Right atrium auricular region (tissue), 2 donors: ENCODE data around the gene HSH2D. TPM values are rescaled to one million over a fixed set of nuclear protein-coding genes. Genes with fewer than 3 reads are reported as not detected.
"Not testable (repeated sequence)": the region's sequence is repeated elsewhere in the genome, so short reads cannot be mapped to it uniquely, and the experiment has no call there.

Experiments used
- DNase-seq: peaks from one replicate; pipeline ENCODE4 v3.0.0-alpha.2; 2019; ENCODE audit warnings: low spot score
- H3K27ac ChIP-seq, 2 donors: fragments of 200-600 bp; sonication (generic); 1 replicate in 1 of 2; 2 replicates in 1 of 2; pipeline ENCODE4 v1.5.1; 2016 to 2019
- H3K27me3 ChIP-seq, 2 donors: fragments of 200-600 bp; sonication (generic); one replicate each; pipeline versions ENCODE4 v1.5.1 to v1.6.0; 2017 to 2019
- H3K36me3 ChIP-seq: fragments of 200-600 bp; sonication (generic); one replicate; pipeline ENCODE4 v1.5.1; 2016
- H3K4me1 ChIP-seq, 2 donors: fragments of 200-600 bp; sonication (generic); one replicate each; pipeline versions ENCODE4 v1.5.1 to v1.6.0; 2017 to 2019
- H3K4me3 ChIP-seq, 2 donors: fragments of 200-600 bp; sonication (generic); 1 replicate in 1 of 2; 2 replicates in 1 of 2; pipeline ENCODE4 v1.5.1; 2017 to 2019; ENCODE audit warnings: mild to moderate bottlenecking in 1 of 2, moderate library complexity in 1 of 2
- H3K9me3 ChIP-seq, 2 donors: fragments of 200-600 bp; sonication (generic); one replicate each; pipeline ENCODE4 v1.5.1; 2019
- total RNA-seq, 2 donors: library from RNA; depleted of rRNA; stranded (reverse); fragments of >200 nt; gene quantifications; one replicate each; pipeline ENCODE4 v1.1.0, GENCODE V29; 2016
- TF ChIP-seq, protein P1 (sequence below), 2 donors: fragments of 200-600 bp; sonication (generic); IDR thresholded peaks; one replicate each; pipeline ENCODE4 v1.5.1; 2019; ENCODE audit warnings: antibody characterized with exemption in 2 of 2

Gene HSH2D
- total RNA-seq, 2 donors from 2014 or later, result 1.1 TPM; not detected in 1

DNA sequence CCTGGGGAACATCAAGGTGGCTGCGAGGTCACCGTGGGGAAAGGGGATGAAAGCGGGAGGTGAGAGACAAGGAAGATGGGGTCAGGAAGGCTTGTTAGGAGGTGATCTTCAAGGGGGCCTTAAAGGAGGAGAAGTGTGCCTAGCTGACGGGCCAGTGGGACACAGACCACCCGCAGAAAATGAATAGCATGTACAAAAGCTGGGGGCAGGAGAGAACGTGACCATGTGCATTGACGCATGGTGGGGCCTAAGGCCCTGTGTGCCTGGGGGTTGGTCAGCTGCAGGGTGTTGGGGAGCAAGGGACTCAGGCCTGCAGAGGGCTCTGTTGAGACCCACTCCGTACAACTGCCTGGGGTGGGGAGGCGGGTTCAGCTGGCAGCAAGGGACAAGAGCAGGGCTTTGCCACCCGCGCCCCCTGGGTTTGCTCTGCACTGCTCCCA, 25.9 kb upstream of the HSH2D start:
- Histone ChIP-seq H3K27ac (no peak overlapping the region), H3K4me3 (no peak overlapping the region), H3K36me3 (peaks cover 43% of the 10 kb centered on the region), H3K9me3 (no peaks in the 10 kb centered on the region), H3K4me1 (peaks cover 0 to 30% of the 10 kb centered on the region in 2 donors), H3K27me3 (no peaks in the 10 kb centered on the region)
- TF ChIP-seq, protein P1, sequence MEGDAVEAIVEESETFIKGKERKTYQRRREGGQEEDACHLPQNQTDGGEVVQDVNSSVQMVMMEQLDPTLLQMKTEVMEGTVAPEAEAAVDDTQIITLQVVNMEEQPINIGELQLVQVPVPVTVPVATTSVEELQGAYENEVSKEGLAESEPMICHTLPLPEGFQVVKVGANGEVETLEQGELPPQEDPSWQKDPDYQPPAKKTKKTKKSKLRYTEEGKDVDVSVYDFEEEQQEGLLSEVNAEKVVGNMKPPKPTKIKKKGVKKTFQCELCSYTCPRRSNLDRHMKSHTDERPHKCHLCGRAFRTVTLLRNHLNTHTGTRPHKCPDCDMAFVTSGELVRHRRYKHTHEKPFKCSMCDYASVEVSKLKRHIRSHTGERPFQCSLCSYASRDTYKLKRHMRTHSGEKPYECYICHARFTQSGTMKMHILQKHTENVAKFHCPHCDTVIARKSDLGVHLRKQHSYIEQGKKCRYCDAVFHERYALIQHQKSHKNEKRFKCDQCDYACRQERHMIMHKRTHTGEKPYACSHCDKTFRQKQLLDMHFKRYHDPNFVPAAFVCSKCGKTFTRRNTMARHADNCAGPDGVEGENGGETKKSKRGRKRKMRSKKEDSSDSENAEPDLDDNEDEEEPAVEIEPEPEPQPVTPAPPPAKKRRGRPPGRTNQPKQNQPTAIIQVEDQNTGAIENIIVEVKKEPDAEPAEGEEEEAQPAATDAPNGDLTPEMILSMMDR (IDR thresholded peaks at IDR 0.05), result no peak
- no peak for DNase-seq

DNA sequence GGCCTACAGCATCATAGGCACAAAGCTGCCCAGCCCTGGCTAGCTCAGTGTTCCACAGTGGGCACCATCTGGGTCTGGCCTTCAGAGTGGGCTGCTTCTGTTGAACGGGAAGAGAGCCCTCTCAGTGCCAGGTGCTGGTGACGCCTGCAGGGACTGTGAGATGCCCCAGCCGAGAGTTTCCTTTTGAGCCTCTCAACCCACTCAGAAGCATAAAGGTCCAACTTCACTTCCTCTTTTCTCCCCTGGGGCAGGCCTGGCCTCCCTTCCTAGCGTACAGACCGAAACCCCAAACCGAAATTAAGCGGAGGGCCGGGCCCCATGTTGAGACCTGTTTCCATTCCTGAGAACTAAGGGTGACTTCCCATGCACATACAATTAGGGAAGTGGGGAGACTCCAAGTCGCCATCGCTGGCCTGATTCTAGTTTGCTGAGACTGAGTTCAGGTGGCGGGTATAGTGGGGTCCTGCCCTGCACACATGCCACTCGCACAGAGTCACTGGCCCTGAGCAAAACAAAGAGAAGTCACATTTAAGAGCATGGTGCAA, 24.9 kb upstream of the HSH2D start:
- peaks cover 0 to 21% of the 10 kb centered on the region in 2 donors for H3K4me1 ChIP-seq
- no peak for DNase-seq
- H3K36me3 ChIP-seq, result peaks cover 52% of the 10 kb centered on the region
- H3K9me3 ChIP-seq, result no peaks in the 10 kb centered on the region
- no peaks in the 10 kb centered on the region for H3K27me3 ChIP-seq
- H3K27ac ChIP-seq, result no peak overlapping the region
- H3K4me3 ChIP-seq, result no peak overlapping the region
- TF ChIP-seq, protein P1 (IDR thresholded peaks at IDR 0.05), result no peak

DNA sequence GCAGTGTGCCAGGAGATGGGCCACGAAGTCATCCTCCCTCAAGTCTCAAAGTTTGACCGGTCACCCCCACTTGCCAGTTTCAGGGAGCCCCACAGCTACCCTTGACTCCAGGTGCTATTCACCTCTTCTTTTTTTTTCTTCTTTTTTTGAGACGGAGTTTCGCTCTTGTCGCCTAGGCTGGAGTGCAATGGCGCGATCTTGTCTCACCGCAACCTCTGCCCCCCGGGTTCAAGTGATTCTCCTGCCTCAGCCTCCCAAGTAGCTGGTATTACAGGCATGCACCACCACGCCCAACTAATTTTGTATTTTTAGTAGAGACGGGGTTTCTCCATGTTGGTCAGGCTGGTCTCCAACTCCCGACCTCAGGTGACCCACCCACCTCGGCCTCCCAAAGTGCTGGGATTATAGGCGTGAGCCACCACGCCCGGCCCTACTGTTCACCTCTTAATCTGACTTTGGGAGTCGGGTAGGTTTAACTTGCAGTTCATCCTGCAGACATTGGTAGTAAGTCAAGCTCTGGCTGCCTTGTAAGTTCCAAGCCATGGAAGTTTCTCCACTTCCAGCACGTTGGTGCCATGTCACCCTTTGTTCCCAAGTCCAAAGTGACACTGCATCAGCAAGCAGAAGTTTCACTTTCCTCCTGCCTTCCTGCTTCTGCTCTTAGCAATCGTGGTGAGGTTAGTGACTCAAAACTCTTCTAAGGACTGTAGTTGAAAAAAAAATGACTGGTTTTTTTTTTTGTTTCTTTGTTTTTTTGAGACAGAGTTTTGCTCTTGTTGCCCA, 24.2 kb upstream of the HSH2D start:
- Histone ChIP-seq H3K4me1 (peaks cover 0 to 17% of the 10 kb centered on the region in 2 donors), H3K36me3 (peaks cover 54% of the 10 kb centered on the region)
- not testable (repeated sequence) for H3K9me3 ChIP-seq, H3K27ac ChIP-seq, H3K27me3 ChIP-seq, DNase-seq, H3K4me3 ChIP-seq

DNA sequence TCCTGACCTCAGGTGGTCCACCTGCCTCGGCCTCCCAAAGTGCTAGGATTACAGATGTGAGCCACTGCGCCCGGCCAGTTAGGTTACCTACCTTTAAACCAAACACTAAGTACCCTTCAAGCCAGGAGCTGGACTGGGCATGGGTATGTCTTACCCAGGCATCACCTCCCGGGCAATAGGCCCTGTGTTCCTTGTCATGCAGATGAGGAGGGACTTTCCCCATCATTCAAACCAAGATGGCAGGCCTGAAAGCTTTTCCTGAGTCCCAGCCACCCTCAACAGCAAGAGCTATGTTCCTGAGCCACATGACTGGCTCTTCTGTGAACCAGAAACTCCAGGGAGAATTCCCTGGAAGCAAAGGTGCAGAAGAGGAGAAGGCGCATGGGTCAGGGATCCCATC, 22.3 kb upstream of the HSH2D start:
- Histone ChIP-seq H3K4me3 (no peak overlapping the region), H3K36me3 (peaks cover 66% of the 10 kb centered on the region), H3K27me3 (no peaks in the 10 kb centered on the region), H3K9me3 (no peaks in the 10 kb centered on the region), H3K27ac (no peak overlapping the region), H3K4me1 (no peaks in the 10 kb centered on the region)
- no peak for DNase-seq
- TF ChIP-seq, protein P1 (IDR thresholded peaks at IDR 0.05), result no peak

DNA sequence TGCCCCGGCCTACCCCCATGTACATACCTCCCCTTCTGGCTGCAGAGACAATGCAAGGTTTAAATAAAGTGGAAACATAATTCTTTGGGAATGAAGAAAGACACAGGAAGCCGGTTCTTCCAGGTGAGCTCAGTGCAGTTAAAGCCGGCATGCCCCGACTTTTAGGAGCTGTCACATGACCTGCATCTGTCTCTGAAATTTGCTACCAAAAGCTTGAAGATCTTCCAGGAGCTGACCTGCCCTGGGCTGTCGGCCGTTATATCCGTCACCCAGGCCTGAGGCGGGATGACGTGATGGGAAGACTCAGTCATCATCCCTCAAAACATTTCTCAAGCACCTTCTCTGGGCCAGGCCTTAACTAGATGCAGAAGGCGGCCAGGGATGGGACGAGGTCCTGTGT, 21.5 kb upstream of the HSH2D start:
- no peaks in the 10 kb centered on the region for H3K9me3 ChIP-seq
- peaks cover 72% of the 10 kb centered on the region for H3K36me3 ChIP-seq
- no peak for DNase-seq
- no peak overlapping the region for H3K27ac ChIP-seq
- no peaks in the 10 kb centered on the region for H3K27me3 ChIP-seq
- H3K4me1 ChIP-seq, result no peaks in the 10 kb centered on the region
- TF ChIP-seq, protein P1 (IDR thresholded peaks at IDR 0.05), result no peak
- H3K4me3 ChIP-seq, result no peak overlapping the region

DNA sequence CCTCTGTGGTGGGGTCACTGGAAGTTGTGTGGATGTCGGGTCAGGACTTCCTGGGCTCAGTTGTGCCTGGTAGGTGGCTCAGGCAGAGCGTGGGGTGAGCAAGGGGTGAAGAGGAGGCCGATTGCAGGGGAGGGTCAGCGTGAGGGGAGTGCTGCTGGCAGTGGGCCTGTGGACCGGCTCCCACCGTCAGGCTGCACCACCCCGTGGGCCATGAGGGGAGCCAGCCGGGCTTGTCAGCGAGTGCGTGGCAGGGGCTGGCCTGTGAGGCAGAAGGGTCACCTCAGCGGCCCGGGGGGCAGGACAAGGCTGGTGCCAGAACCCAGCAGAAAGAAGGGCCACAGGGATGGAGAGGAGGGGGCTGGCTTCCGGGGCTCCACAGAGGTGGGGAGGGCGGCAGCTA, 18.5 kb upstream of the HSH2D start:
- Histone ChIP-seq H3K27ac (no peak overlapping the region), H3K27me3 (no peaks in the 10 kb centered on the region), H3K9me3 (no peaks in the 10 kb centered on the region), H3K36me3 (peaks cover 84% of the 10 kb centered on the region), H3K4me1 (no peaks in the 10 kb centered on the region), H3K4me3 (no peak overlapping the region)
- TF ChIP-seq, protein P1 (IDR thresholded peaks at IDR 0.05), result no peak
- no peak for DNase-seq
